GM21619 (cell line): ENCODE results near the gene ZC3H8.

Experiments
- ATAC-seq: cut with Tn5 transposase; IDR thresholded peaks from one replicate; pipeline ENCODE4 v1.9.1; 2021; ENCODE audit not compliant: unreplicated experiment

The ZC3H8 gene

GRCh38 chr2:112166806-112167499, 87.9 kb downstream of the ZC3H8 start:
- ATAC-seq = no peak

- no peak for ATAC-seq
These were observed 89.5 kb downstream of the ZC3H8 start for GRCh38 chr2:112165296-112165695.

DNA sequence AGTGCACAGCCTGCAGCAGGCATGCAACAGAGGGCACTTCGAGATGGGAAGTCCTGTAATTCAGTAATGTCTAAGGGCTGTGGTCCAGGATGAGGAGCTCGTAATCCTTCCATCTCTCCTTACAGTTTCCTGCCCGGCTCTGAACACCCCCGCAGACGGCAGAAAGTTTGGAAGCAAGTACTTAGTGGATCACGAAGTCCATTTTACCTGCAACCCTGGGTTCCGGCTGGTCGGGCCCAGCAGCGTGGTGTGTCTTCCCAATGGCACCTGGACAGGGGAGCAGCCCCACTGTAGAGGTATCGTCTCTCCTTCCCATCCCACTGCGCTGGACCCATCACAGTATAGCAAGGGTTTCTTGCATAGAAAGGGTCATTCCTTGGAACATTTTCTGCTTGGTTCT, 90.0 kb downstream of the ZC3H8 start:
- ATAC-seq = no peak

GRCh38 chr2:112163541-112163981, 91.3 kb downstream of the ZC3H8 start:
- ATAC-seq = no peak

DNA sequence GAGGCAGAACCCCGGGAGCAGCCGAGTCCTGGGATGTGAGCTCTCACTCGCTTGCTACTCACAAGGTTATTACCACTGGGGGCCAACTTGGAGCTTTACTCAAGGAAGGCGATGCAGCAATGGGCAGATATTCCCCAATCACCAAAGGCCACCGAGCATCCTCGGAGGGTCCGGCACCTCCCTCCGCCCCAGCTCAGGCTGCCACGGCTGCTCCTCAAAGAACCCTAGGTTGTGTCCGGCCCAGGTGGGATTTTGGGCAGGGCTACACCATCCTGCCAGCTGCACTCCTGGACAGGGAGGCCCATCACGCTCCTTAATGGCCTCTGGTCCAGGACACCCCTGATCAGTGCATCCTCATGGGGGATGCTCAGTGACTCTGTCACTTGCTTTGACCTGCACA, 91.9 kb downstream of the ZC3H8 start:
- no peak for ATAC-seq

DNA sequence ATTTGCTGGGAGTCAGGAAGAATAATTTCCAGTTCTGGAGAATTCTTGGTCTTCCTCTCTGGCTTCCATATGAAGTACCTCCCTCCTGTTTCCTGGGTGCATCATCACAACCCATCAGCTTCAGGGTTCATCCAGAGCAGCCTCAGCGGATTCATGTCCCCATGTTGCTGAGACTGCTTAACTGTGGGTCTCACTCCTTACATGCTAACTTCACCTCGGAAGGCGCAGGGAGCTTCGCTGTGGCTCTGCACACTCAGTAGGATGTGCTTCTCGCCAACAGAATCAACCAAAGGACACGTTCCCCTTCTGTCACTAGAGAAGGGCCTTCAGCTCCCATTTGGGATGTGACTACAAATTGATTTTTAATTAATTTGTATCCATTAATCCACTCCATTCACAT, 92.5 kb downstream of the ZC3H8 start:
- no peak for ATAC-seq
